RPMI8226 (cell line): ENCODE results near the gene TMEM30B.

Experiments used
- DNase-seq: peaks from one replicate; pipeline ENCODE4 v3.0.0-alpha.2; 2015

TMEM30B gene

DNA sequence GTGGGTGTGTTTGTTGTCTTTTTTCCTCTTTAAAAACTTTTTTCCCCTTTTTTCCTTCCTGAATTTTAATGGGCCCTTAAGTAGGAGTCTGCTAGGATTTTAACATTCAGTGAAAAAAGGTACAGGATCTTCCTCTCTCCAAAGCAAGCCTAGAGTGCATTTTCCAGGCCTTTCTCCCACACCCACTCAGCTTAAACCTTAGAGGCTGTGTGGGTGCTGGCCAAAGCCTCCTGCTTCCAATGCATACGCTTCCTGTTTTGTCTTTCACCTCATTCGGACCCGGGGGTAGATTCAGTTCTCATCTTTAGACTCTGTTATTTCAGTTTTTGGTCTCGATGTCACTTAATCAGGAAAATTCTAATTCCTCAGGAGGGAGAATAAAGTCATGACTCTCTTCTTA lies 51.2 kb downstream of the TMEM30B start:
- no peak for DNase-seq

DNA sequence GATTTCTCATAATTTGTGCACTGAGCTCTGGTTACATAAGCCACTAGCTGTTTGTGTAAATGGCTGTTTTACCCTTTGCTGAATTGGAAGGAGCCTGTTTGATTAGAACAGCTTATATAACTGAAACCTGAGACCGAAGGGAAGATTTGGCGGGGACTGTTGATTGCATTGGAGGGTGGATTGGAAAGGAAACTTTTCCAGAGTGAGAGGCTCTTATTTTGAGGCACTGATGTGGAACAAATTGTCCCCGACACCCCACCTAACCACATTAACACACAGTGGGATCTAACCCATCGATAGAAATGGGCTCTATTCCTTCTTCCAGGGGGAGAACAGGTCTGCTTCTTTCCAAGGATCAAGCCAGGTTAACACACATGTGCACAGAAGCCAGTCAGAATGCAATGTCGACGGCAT lies 51.7 kb downstream of the TMEM30B start:
- DNase-seq, result no peak

DNA sequence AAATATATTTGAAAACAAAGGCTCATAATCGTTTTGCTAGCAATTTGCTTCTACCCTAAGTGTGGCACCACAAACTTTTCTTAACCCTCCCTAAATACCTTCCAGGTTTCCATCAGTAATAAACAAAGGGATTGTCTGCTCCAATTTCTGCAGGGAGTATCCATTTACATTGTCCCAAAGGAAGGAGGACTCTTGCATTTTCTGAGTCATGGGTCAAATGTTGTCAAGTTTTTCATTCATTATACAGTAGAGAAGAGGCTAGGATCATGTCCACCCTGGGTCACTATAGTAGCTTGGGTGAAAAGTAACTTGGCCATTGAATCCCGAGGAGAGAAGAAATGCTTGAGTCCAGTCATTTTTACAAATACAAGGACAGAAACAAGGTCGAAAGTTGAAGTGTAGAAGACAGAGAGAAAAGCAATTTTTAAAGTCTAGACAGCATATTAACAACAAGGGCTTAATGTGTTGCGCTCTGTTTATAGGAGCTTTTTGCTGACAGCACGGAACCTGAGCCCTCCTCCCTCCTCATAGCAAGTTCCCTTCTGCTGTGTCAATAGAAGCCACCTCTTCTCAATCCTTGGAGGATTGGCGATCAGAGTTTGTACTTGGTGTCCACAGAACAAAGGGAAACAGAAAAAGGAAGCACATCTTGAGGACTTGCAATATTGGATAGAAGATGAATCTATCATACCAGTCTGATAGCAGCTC lies 53.1 kb downstream of the TMEM30B start:
- no peak for DNase-seq
